GM21515 (cell line): ENCODE data around the gene UNC80.

ENCODE experiments used
- ATAC-seq: cut with Tn5 transposase; IDR thresholded peaks from one replicate; pipeline ENCODE4 v1.9.1; 2021; ENCODE audit not compliant: unreplicated experiment

UNC80 gene

DNA sequence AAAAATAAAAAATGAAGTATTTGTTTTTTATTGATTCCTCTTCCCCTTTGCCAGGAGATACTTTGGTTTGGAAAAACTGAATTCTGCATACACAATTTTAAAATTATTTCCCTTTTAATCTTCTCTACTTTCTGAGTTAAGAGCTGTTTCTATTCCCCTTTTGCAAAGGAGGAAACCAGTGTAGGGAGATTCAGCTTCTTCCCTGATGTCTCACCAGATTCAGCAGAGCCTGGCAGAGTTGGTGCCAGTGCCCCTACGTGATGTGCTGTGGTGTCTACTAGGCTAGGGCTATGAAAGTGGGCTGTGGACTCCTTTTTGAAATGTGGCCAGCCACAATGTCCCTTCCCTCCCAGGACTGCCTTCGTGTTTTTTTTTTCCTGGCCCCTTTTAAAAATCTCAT is 233.2 kb downstream of the UNC80 start:
- no peak for ATAC-seq

DNA sequence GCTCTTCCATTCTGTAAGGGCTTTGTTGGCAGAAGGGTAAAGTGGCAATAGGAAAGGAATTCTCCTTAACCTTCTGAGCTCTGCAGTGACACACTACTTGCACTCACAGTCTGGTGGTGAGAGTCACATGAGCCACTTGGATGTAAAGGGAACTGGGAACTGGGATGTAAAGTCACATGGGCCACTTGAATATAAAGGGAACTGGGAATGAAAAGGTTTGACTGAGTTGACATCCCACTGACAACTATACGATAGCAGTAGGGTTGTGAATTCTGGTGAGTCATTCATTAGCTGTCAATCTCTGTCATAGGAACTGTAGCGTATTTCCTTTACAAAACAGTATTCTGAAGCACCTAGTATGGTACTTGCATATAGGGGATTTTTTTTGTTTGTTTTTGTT is 236.3 kb downstream of the UNC80 start:
- no peak for ATAC-seq

DNA sequence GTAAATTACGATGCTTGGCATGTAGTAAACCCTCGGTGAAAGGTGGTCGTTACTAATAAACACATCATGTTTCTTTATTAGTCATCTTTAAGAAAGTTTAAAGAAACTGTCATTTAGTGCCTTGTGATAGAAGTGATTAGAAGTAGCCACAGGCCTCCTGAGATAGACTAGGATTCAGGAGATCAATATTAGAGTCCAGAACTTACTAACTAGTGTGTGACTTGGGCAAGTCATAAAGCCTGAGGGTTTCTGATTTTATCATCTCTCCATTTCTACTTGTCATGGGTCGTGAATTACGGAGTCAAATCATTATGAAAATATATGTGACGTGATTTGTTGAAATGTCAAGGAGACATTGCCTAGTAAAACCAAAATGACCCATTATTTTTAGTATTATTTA is 237.5 kb downstream of the UNC80 start:
- no peak for ATAC-seq

DNA sequence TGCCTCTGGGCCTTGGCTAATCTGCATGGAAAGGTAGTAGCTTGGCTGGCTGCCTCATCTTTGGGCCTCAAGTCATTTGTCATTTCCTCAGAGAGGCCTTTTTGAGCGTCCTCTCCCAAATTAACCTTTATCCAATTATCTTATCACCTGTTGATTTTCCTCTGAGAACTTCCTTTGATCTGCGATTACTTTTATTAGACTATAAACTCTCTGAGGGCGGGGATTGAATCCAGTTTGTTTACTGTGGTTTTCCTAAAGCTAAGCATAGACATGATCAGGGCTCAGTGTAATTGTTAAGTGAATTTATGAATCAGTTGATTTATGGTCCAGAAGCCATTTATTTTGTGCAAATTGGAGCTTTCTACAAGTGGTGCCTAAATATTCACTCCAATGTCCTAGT is 238.3 kb downstream of the UNC80 start:
- ATAC-seq: no peak

DNA sequence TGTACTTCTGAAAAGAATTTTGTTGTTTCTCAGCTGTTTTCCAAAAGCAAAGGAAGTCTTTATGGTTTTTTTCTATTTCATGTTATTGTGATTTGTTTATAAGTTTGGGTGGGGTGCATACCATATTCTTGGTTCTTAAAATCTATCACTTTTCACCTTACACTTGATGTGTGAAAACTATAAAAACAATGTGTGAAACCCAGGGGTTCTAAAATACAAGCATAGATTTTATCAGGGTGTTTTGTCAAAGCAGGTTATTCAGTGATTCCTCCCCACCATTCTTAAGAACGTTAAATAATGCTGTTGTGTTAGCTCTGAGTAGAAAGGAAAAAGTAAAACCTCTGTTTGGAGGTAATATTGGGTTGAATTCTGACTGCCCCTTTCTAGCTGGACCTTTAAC is 248.5 kb downstream of the UNC80 start:
- ATAC-seq: no peak

DNA sequence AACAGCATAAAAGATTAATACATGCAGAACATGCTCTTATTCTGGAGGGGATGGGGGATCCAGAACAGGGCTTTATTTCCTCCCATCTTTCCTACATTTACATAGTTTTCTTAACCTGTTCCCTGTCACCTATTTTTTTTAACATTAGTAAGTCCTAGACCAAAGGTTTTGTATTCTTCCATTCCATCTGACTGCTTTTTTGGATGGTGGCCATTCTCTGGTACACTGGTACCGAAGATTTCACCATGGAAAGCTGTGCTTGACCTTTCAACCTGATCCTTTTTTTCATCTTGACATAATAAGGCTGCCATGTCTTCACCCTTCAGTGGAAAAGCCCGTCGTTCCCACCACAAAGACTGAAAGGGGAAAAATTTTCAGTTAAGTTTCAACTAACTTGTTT is 251.2 kb downstream of the UNC80 start:
- no peak for ATAC-seq

DNA sequence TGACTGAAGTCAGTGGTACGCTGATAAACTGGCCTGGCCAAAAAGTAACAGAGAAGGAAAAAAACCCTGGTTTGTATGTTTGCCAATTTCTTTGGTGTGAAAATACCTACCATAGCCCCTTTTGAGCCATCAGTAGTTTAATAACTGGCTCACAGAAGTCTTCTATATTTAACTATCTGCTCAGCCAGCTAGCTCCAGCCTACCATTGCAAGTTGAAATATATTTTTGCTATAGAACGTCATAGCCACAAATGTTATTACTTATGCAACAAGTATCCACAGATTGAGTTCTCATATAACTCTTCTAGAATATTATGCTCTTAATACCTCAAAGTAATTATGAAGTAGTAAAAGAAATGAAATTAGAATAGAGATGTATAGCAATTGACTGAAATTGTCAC is 256.0 kb downstream of the UNC80 start:
- ATAC-seq: no peak

DNA sequence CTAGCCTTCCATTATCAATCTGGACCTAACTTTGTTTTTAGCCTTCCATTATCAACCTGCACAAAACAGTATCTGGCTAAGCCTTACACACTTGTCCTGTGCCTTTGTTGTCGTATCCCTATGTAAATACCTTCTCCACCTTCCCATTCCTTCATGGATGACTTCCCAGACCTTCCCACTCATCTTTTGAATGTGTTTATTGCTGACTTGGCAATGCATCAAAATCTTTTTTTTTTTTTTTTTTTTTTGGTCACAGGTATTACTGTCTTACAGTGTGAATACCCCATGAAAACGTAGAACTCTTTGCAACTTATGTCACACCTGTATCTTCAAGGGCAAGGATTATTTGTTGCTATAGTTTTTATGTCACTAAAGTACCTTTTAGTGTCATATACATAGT is 256.5 kb downstream of the UNC80 start:
- no peak for ATAC-seq

DNA sequence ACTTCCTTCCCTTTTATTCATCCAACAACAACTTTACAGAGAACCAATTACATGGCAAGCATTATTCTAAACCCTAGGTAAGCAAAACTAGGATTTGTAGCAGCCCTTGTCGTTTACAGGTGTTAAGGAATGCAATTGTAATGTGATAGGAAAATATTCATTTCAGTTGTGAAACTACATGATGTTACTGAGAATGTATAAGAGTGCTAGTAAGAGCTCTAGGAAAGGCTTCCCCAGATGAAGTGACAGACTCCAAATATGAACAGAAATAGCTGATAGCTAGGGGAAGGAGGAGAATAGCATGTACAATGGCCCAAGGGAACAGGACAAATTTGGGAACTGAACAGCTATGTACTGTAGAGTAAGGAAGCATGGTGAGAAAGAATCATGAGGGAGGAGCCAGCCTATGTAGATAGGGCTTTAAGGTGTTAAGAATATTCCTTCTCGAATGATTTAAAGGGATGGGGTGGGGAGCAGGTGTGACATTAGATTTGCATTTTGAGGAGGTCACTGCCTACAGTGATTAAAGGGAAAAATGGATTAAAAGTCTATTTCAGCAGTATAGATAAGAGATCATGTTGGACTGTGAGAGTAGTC is 262.6 kb downstream of the UNC80 start:
- no peak for ATAC-seq

DNA sequence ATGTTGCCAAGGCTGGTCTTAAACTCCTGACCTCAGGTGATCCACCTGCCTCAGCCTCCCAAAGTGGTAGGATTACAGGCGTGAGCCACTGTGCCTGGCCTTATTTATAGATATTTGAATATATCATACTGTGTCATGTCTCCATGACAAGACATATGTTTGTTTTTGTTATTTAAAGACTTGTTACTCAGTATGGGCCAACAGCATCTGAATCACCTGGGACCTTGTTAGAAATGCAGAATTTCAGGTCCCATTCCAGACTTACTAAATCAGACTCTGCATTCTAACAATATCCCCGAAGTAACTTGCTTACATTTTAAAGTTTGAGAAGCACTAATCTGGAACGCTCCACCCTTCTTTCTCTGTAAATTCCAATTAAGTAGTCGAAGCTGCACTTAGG is 264.0 kb downstream of the UNC80 start:
- ATAC-seq: no peak

DNA sequence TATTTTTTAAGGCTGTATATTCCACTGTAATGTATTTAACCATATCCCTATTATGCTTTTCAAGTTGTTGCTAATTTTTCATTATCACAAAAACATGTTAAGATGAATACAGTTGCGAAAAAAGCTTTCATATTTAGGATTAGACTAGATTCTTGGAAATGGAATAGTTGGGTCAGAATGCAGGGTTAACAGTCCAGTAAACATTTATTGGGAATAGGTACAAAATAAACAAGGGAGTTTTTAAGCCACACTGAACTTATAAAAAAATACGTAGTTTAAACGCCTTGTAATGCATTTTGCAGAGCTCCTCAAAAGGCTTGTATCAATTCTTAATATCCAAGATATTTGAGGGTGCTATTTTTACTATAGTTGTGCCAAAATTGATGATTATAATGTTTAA is 266.4 kb downstream of the UNC80 start:
- no peak for ATAC-seq

DNA sequence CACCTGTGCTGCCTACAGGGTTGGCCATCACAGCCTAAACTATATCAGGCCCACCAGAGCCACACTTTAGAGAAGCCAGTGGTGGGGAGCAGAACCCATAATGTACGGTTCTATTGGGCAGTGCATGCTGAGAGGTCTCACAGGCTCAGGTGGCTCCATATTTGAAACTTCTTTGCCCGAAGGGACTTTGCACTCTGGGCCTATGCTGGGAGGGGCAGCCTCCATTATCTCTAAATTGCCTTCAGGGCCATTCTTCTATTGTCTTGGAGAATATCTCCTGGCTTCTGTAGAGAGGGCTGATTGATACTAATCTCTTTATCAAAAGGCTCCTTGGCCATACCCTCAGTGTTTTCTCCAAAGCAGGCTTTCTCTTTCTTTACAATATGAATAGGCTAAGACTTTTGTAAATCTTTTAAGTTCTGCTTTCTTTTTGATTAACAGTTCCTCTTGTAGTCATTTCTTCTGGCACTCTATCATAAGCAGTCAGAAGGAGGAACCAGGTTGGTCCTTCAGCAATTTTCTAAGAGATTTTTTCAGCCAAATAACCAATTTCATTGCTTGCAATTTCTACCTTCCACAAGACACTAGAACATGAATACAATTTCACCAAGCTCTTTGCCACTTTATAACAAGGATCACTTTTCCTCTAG is 275.3 kb downstream of the UNC80 start:
- no peak for ATAC-seq
